HepG2 (cell line): ENCODE results near the gene SLC7A8. TPM values are rescaled to one million over a fixed set of nuclear protein-coding genes. Genes with fewer than 3 reads are reported as not detected.

ENCODE experiments used
- AFF4 ChIP-seq: sonication (generic); formaldehyde crosslinking; IDR thresholded peaks from 2 replicates; pipeline ENCODE4 v1.4.0; 2020; ENCODE audit warnings: missing genetic modification reagents
- CBX1 ChIP-seq: IDR thresholded peaks from one replicate; pipeline ENCODE4 v1.6.1; 2016; ENCODE audit warnings: antibody characterized with exemption, low read depth
- CSRNP2 ChIP-seq: sonication (generic); formaldehyde crosslinking; conservative IDR thresholded peaks from 2 replicates; pipeline ENCODE4 v1.8.0; 2022; ENCODE audit warnings: low read depth, missing genetic modification reagents
- E2F5 ChIP-seq: sonication (generic); formaldehyde crosslinking; conservative IDR thresholded peaks from 2 replicates; pipeline ENCODE4 v1.4.0; 2020; ENCODE audit warnings: missing genetic modification reagents
- ELF3 ChIP-seq: IDR thresholded peaks from 2 replicates; pipeline ENCODE4 v1.6.1; 2016; ENCODE audit warnings: missing genetic modification reagents, missing compliant biosample characterization
- GTF2F1 ChIP-seq: fragments of 150-350 bp; IDR thresholded peaks from 2 replicates; pipeline ENCODE4 v1.6.1; 2014; ENCODE audit warnings: low read length
- MIER3 ChIP-seq: IDR thresholded peaks from 2 replicates; pipeline ENCODE4 v1.6.1; 2016; ENCODE audit warnings: missing compliant biosample characterization, borderline replicate concordance
- MTF2 ChIP-seq: sonication (generic); formaldehyde crosslinking; IDR thresholded peaks from 2 replicates; pipeline ENCODE4 v1.5.0; 2020; ENCODE audit warnings: missing genetic modification reagents, borderline replicate concordance
- NCOA1 ChIP-seq: sonication (generic); formaldehyde crosslinking; IDR thresholded peaks from 2 replicates; pipeline ENCODE4 v1.9.0; 2021; ENCODE audit warnings: missing genetic modification reagents
- NFIC ChIP-seq: IDR thresholded peaks from 2 replicates; pipeline ENCODE4 v1.6.1; 2012; ENCODE audit warnings: mild to moderate bottlenecking, low read length, inconsistent platforms
- NFYC ChIP-seq: IDR thresholded peaks from 2 replicates; pipeline ENCODE4 v1.6.1; 2016; ENCODE audit warnings: missing genetic modification reagents, missing compliant biosample characterization
- PLRG1 ChIP-seq: fragments of 450-650 bp; conservative IDR thresholded peaks from 2 replicates; pipeline ENCODE4 v1.6.1; 2016
- RAD51 ChIP-seq: fragments of 450-650 bp; IDR thresholded peaks from 2 replicates; pipeline ENCODE4 v1.6.1; 2016; ENCODE audit warnings: borderline replicate concordance
- REST ChIP-seq, 2 experiments: IDR thresholded peaks; 2 replicates each; pipeline ENCODE4 v1.6.1; 2011 to 2012; ENCODE audit warnings: low read length in 2 of 2, borderline replicate concordance in 1 of 2, low read depth in 1 of 2, mild to moderate bottlenecking in 1 of 2, moderate library complexity in 1 of 2
- SALL1 ChIP-seq: sonication (generic); formaldehyde crosslinking; IDR thresholded peaks from 2 replicates; pipeline ENCODE4 v1.8.0; 2022; ENCODE audit warnings: mild to moderate bottlenecking, missing genetic modification reagents
- SOX13 ChIP-seq, 3 experiments: fragments of 450-650 bp in 1 of 3; sonication (generic) in 1 of 3; formaldehyde crosslinking in 1 of 3; IDR thresholded peaks in 2 of 3; conservative IDR thresholded peaks in 1 of 3; 2 replicates each; pipeline versions ENCODE4 v1.5.0 to v1.6.1; 2016 to 2020; ENCODE audit warnings: antibody characterized with exemption in 1 of 3, mild to moderate bottlenecking in 1 of 3, missing compliant biosample characterization in 1 of 3, missing genetic modification reagents in 1 of 3, moderate library complexity in 1 of 3
- TOE1 ChIP-seq: sonication (generic); formaldehyde crosslinking; IDR thresholded peaks from 2 replicates; pipeline ENCODE4 v1.4.0; 2020; ENCODE audit warnings: mild to moderate bottlenecking, missing genetic modification reagents
- TRIM24 ChIP-seq: sonication (generic); formaldehyde crosslinking; IDR thresholded peaks from 2 replicates; pipeline ENCODE4 v1.8.0; 2022; ENCODE audit warnings: mild to moderate bottlenecking, missing genetic modification reagents
- ZNF101 ChIP-seq: sonication (generic); formaldehyde crosslinking; IDR thresholded peaks from 2 replicates; pipeline ENCODE4 v1.4.0; 2020; ENCODE audit warnings: mild to moderate bottlenecking, low read depth, missing genetic modification reagents, borderline replicate concordance
- ZNF577 ChIP-seq: sonication (generic); formaldehyde crosslinking; IDR thresholded peaks from 2 replicates; pipeline ENCODE4 v1.4.0; 2020; ENCODE audit warnings: mild to moderate bottlenecking, low read depth, missing genetic modification reagents, borderline replicate concordance
- polyA plus RNA-seq, 8 experiments: library from polyadenylated mRNA; depleted of rRNA in 3 of 8; stranded (reverse) in 7 of 8; unstranded in 1 of 8; fragments of >200 nt; fragmentation: Illumina TruSeq in 4 of 8; extraction: Trizol in 4 of 8; gene quantifications; 2 replicates each; pipeline versions ENCODE4 v1.2.1 to v1.2.3, GENCODE V29; 2011 to 2016; ENCODE audit warnings: low read depth in 4 of 8, missing spikeins in 1 of 8, mixed read lengths in 1 of 8; ENCODE audit not compliant: insufficient read depth in 1 of 8
- total RNA-seq, 5 experiments: library from RNA; depleted of rRNA; stranded (reverse); fragments of >200 nt; fragmentation: Illumina TruSeq; extraction: Trizol; gene quantifications; 2 replicates each; pipeline ENCODE4 v1.2.3, GENCODE V29; 2016; ENCODE audit warnings: low read depth in 1 of 5

The SLC7A8 gene
- total and polyA plus RNA-seq, 2 of the 13 experiments (the other 11 are each of a cell fraction or from before 2014, with no cell fraction given) = 0.25 TPM; not detected in 1

- no peak for TF ChIP-seq CSRNP2
- TF ChIP-seq PLRG1 = no peak
- TF ChIP-seq RAD51 = no peak
- TF ChIP-seq CBX1 = peak; percentile 84
- TF ChIP-seq E2F5 (CRISPR knock-in tag) = peak; percentile 64; the same call in 1 of the 2 replicates
- no peak for TF ChIP-seq ZNF577 (CRISPR knock-in tag)
- no peak for TF ChIP-seq NFIC
- peak; percentile 91 for TF ChIP-seq ELF3
- no peak for TF ChIP-seq ZNF101
- TF ChIP-seq NCOA1 = no peak
- peak; percentile 89; the same call in 1 of the 2 replicates for TF ChIP-seq MTF2 (CRISPR knock-in tag)
- no peak for TF ChIP-seq SOX13 (IDR thresholded peaks at IDR 0.05)
- TF ChIP-seq SOX13 (CRISPR knock-in tag; conservative IDR thresholded peaks at IDR 0.05 in 1 of 2, IDR thresholded peaks at IDR 0.05 in 1 of 2) = peak in 1 of 2 experiments; percentile 49; a peak in 3 of 4 replicates
- peak; percentile 93 for TF ChIP-seq SALL1 (CRISPR knock-in tag)
- peak; percentile 98; the same call in 1 of the 2 replicates for TF ChIP-seq MIER3 (CRISPR knock-in tag)
- TF ChIP-seq TOE1 (CRISPR knock-in tag) = no peak
- TF ChIP-seq TRIM24 = no peak
- TF ChIP-seq REST (IDR thresholded peaks at IDR 0.05; ENCODE audit: borderline replicate concordance in 1 of 2, low read depth in 1 of 2, low read length in 2 of 2) = no peak
- TF ChIP-seq NFYC = peak; percentile 43; the same call in 1 of the 2 replicates
- no peak for TF ChIP-seq GTF2F1
- no peak for TF ChIP-seq AFF4
Observed at GRCh38 chr14:23120541-23121251, 62.8 kb downstream of the SLC7A8 start (continued).
